HuH-7.5 (cell line): ENCODE data around the gene CACNA1S.

Experiments used
- DNase-seq: peaks from one replicate; pipeline ENCODE4 v3.0.0; 2011; ENCODE audit warnings: low spot score

CACNA1S gene

GRCh38 chr1:201013031-201013485 is 99.2 kb downstream of the CACNA1S start:
- no peak for DNase-seq

DNA sequence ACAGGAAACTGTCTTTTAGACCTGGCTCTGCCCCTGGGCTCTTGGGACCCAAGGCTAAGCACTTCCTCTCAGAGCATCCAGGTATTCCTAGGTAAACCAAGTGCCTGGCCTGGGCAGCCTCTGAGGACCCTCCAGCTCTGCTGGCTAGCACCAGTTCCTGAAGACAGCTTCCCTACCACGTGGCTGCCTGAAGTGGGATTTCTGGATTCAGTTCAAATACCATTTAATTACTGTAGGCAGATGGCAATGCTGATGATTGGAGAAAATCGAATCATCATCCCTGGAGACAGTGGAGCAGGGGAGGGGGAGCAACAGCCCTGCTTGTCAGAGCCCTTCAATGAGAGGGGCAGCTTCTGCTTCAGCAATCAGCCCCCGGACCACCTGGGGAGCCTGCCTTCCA is 100.6 kb downstream of the CACNA1S start:
- DNase-seq, result no peak

- DNase-seq, result no peak
Measured at GRCh38 chr1:201009962-201010645, 102.1 kb downstream of the CACNA1S start.

GRCh38 chr1:201008666-201009360 is 103.4 kb downstream of the CACNA1S start:
- DNase-seq, result no peak

GRCh38 chr1:201007481-201007880 is 104.7 kb downstream of the CACNA1S start:
- DNase-seq, result no peak

GRCh38 chr1:201006450-201006849 is 105.8 kb downstream of the CACNA1S start:
- DNase-seq, result no peak

DNA sequence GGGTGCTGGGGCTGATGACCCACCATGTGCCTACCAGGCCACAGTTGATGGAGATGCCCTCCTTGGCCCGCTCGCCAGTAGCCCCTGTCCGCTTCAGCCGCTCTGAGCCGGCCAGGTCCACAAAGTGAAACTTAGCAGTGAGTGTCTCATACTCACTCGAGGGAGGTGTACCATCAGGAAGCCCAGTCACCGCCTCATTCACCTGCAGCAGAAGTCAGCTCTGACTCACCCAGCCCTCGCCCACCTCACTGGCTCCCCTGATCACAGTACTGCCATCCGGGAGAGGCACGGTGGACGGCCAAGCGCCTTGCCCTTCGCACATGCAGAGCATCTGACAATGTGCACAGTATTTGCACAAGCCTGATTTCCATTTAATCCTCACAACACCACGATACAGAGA is 107.5 kb downstream of the CACNA1S start:
- no peak for DNase-seq

DNA sequence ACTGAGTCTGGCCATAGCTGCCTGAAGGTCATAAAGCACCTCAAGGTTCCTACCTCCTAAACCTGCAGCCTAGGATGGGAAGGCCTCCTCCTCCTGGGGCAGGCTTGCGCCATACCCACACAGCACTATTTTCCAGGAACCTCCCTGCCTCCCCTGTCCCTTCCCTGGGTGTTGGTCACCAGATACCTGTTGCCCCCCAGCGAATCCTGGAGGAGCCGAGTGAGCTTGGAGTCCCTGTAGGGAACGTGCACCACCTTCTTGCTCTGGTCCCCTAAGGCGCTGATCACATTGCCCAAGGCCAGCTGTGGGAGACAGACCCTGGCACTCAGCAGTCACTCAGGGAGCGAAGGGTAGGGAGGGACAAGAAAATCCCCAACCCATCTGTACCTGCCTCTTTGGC is 108.1 kb downstream of the CACNA1S start:
- DNase-seq, result no peak

- no peak for DNase-seq
Measured at GRCh38 chr1:201002510-201002909, 109.7 kb downstream of the CACNA1S start.

GRCh38 chr1:201001962-201002361 is 110.3 kb downstream of the CACNA1S start:
- DNase-seq, result no peak

DNA sequence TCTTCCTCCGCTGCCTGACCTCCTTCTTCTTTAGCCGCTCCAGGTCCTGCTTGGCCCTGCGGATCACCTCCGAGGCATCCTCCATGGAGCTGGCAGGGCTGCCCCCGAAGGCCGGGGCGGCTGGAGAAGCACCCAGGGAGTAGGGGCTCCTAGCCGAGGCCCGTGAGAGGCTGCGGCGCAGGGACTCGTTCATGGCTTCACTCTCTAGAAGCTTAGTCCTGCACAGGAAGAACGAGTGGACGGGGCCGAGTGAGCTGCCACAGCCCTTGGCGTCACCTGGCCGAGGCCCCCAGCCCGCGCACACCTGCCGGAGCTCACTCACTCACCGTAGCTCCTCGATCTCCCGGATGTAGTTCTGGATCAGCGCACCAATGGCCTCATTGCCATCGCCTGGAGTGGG is 111.8 kb downstream of the CACNA1S start:
- no peak for DNase-seq

GRCh38 chr1:200999667-201000066 is 112.6 kb downstream of the CACNA1S start:
- DNase-seq, result no peak

- DNase-seq, result no peak
Measured at GRCh38 chr1:200998323-200998722, 113.9 kb downstream of the CACNA1S start.

DNA sequence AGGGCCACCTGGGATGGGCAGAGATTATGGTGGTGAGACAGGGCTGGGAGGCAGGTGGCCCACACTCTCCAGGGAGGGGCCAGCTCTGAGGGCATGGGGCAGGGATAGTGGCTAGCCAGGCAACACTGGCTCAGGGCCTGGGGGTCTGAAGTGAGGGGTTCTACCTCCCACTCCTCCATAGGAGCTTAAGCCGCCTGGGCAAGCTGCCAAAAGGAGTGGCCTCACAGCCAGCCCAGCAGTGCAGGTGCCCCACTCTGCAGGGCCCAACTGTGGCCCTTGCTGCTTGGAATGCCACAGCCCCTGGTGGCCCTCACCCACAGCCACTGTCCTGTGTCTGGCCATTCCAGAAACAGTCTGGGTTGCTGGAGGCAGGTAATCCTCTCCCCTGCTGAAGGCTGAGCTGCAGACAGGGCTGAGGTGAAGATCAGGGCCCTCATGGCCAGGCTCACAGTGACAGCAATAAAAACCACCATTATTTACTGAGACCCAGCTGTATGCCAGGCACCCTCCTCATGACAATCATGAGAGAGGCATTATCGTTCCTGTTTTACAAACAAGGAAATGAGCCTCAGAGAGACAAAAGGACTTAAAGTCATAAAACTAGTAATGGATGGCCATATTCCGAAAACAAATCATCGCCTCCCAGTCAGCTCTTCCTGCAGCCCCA is 119.7 kb downstream of the CACNA1S start:
- no peak for DNase-seq

GRCh38 chr1:200991097-200991614 is 121.1 kb downstream of the CACNA1S start:
- DNase-seq, result no peak

- no peak for DNase-seq
Measured at GRCh38 chr1:200990114-200990513, 122.1 kb downstream of the CACNA1S start.
